Measurements from ENCODE around the gene NEGR1.
A peak's percentile ranks its signal among the peaks of the same experiment; 100 is the strongest.

The NEGR1 gene

DNA sequence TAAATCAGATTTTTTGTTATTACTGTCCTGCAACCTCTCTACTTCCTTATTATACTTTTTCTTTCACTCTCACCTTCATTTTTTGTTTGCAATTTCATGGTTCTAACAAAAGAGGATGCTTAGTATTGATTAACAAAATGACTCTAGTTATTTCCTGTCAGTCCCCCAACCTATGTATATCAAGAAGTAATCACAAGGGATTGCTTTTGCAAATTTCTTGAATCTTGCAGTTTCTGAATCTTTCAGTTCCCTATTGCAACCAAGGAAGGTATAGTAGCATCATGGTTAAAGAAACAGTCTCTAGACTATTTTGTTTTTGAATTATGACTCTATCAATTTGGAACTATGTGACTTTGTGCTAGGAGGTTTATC lies 446.9 kb downstream of the NEGR1 start:
- DNase-seq, result no peak

DNA sequence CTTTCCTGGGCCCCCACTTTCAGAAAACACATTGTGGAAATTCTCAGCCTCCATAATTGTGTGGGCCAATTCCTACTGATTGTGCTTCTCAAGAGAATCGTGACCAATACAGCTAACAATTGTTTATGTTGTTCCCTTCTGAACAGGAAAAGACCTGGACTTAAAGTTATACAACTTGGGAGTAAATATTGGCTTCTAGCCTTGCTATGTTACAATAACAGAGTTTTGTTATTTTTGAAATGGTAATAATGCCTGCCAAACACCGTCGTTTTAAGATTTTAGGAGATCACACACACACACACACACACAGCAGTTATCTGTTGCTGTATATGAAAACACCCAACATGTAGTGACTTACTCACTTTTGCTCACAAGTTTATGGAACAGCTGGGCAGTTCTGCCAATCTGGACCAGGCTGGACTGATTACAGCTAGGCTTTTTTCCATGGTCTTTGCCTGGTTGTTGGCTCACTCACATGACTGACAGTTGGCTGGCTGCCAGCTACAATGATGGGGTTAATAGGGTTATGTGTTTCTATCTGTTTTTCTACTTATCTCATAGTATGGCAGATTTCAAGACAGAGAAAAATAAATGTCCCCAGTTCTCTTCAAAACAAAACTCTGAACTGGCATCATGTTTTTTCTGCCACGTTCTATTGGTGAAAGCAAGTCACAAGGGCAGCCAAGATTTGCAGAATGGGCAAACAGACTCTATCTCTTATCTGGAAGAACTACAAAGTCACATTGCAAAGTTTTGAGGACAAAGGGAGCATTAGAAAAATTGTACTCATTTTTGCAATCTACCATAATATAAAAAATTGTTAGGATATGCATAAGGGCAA lies 447.5 kb downstream of the NEGR1 start:
- no peak for DNase-seq

DNA sequence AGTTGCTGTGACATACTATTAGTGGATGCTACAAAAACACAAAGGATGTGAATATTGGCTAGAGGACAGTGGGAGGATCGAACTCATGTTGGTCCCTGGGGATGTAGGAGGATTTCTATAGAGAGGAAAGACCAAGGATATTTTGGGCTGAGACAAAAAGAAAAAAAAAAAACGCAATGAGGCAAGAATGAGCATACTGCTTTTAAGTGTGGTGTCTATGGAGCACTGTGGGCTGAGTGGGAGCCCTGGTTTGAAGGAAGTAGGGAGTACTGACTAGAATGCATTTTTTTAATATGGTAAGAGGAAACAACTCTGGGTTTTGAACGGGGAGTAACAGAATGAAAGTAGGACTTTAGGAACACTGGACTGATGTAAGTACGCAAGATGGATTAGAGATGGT lies 450.7 kb downstream of the NEGR1 start:
- DNase-seq, result no peak

DNA sequence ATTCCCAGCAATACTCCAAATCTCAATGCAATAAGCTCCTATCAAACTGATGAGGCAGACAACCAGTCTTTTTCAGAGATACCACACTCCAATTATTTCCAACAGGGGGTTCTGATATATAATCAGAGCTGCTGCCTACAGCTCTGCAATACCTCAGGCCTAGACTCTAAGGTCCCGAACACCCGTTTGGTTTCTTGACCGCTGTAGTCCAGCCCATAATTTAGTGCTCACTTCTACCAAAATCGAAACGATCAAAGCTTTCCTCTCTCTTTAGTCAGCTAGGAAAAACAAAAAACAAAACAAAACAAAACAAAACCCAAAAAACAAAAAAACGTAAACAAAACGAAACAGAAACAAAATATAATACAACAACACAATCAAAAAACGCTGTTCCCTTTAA lies 453.0 kb downstream of the NEGR1 start:
- peak; percentile 41 for DNase-seq

DNA sequence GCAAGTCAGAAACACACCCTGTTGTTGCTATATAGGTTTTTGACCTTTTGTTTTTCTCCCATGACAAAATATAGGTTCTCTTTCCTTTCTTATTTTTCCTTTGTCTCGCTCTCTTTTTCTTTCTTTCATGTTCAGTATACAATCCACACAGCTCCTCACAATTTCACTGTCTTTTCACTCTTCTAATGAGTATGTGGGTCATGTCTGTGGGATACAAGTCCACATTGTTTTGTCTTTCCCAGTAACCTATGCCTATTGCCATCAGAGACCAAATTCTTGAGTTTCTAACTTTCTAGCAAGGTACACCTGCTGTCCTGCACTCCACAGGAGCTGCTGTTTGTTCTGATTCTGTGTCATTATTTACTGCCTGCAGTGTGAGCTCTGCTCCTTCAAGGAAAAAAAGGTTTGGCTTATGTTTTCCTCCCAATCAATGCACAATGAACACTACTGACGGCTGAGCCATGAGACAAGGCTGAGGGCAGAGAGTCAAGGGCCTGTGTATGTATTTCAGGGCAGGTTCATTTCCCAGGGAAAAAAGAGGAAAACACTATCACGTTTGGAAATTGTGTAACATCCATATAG lies 453.8 kb downstream of the NEGR1 start:
- DNase-seq, result peak; percentile 31

DNA sequence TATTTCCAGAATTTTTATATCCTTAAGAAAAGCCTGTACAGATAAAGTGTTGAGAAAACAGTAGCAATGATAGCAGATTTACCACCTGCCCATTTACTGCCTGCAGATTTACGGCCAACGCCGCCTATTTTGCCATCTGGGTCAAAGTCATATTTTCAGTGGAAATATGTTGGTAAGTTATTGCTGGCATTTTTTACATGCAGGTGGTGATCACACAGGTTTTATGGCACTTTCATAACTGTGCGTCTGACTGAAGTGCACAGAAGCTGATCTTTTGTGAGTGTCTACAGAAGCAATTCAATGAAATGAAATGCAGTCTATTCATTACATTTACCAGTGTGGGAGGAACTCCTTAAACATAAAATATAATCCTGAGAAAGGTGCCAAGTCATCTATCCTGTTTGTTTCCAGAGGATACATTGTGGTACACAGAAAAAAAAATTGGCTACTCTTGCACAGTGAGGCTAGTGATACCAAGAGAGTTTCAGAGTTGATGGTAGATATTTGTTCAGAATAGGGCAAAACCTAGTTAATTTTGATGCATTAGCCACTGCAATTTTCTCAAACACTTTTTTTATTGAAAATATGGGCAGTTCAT lies 458.5 kb downstream of the NEGR1 start:
- no peak for DNase-seq

DNA sequence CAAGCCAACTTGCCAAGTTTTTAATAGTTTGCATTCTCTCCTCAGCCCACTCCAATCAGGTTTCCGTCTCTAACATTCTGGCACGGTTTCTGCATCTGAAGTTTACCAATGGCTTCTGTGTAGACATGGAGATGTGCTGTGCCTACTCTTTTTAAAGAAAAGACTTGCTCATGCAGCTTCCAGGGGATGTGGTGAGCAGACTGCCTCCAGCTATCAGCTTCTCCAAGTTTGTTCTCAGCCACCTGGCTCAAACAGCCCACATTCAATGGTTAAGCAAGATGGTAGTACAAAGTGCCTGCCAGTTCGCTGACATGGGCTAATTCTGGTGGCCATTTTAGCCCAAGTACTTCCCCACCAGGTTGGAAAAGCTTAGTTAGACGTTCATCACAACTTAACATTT lies 465.3 kb downstream of the NEGR1 start:
- DNase-seq, result no peak

DNA sequence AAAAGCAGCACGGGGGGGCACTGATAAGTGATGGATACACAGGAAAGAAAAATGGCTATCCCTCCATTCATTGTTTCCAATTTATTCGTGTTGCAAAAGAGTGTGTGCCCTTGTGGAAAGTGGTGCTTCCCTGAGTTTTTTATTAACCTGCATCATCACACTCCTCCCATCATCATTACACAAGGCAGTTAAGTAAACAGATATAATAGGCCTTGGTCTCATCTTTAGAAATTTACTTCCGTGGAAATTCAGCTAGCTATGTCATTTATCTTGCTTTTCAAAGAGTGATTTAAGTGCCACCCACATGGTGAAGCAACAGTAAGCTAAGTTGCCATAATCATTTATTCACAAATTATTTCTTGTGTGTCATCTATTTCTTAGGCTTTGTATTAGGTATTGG lies 473.3 kb downstream of the NEGR1 start:
- no peak for DNase-seq

DNA sequence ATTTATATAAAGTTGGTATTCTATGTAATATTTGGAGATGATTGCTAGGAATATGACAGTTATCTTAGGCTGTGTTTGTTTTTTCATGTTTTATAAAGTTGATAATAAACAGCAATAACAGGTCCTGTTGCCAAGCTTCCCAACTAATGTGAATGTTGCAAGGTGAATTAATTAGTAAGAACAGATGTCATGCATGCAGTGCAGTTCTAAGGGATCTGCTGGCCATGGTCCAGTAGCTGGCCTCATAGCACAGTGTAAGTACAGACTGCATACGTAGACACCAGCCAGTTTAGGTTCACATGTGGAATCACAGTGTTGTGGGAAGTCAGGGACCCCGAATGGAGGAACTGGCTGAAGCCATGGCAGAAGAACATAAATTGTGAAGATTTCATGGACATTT lies 478.2 kb downstream of the NEGR1 start:
- DNase-seq, result no peak

- DNase-seq, result peak; percentile 87
These were observed 486.3 kb downstream of the NEGR1 start for GRCh38 chr1:71796006-71796405.

- no peak for DNase-seq
These were observed 490.1 kb downstream of the NEGR1 start for GRCh38 chr1:71792264-71792663.

DNA sequence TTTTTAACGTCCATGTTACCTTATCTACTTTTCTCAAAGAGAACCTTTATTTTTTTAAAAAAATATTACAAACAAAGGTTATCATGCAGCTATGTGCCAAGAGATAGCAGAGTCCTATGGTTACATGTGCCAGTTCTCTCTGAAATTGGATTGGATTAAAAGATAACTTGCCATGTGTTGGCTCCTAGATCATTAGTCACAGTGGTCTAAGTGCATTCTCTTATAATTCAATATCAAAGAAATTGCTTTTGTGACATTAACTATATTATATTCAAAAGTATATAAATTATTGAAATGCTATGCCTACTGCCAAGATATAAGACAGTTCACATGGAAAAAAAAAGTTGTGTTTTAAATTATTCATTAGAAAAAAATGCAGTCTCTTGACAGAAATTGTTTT lies 494.2 kb downstream of the NEGR1 start:
- DNase-seq, result no peak

DNA sequence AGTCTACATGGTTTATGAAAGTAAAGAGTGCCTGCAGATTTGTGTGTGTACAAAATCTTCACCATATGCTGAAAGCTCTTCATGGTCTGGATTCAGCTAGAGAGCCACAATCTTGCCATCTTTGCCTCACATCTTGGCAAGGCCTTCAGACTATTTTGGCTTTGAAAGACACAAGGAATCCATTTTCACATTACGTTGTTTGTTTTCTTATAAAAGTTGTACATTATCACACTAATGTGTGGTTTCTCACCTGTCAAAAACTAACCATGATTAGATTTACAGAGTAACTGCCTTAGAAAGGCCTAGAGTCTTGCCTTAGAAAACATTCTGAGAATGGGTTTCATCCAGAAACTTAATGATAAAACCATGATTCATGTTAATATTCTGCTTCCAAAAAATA lies 494.6 kb downstream of the NEGR1 start:
- no peak for DNase-seq

GRCh38 chr1:71786218-71786617 lies 496.1 kb downstream of the NEGR1 start:
- DNase-seq, result no peak

GRCh38 chr1:71785450-71785849 lies 496.9 kb downstream of the NEGR1 start:
- no peak for DNase-seq

GRCh38 chr1:71785000-71785399 lies 497.3 kb downstream of the NEGR1 start:
- no peak for DNase-seq

GRCh38 chr1:71784241-71784640 lies 498.1 kb downstream of the NEGR1 start:
- no peak for DNase-seq

GRCh38 chr1:71783071-71783470 lies 499.3 kb downstream of the NEGR1 start:
- DNase-seq, result no peak

DNA sequence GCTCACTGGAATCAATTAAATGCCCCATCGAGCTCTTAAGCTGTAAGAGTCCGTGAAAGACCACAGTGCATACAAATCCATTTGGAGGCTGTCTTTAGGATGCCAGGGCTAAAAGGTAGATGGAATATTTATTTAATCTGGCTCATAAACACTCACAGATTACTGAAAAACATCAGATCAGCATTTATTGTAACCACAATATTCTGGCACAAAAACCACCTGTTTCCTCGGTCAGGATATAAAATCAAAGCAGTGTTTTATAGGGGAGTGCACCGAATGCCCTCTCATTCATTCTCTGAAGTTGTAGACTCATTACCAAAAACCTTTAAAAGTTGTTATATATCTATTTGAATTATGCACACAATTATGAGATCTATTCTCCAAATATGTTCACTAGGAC lies 500.9 kb downstream of the NEGR1 start:
- DNase-seq, result no peak

DNA sequence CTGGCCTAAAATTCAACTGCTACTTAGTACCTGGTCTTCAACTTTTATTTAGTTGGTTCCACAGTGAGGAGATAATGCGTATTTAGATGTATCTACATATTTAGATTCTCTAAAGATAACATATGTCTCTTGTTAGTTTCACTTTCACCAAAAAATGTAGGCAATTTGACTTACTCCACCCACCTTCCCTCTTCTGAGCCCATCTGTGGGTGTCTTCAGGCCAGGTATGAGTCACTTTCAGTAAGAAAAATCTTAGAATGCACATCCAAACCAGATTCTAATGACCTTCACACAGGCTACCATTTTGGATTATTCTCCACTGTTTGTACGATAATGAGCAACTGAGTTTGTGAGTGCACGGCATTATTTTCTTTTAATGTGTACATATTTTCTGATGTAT lies 501.7 kb downstream of the NEGR1 start:
- DNase-seq, result no peak

DNA sequence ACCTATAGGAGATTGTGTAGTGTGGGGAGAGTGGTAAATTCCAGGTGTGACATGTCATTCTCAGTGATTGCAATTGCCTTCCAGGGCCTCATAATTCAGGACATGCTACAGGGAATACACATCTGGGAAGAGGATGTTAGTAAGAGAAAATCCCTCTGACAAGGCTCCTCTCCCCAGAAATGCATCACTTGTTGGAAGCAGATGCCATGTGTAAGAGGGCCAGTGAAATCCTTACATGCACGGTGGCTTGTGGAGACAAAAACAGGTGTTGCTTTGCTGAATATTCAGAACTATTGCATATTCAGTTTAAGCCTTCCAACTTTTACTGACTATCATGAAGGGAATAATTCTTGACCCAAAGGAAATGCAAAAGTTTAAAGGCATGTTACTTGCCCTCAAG lies 503.4 kb downstream of the NEGR1 start:
- DNase-seq, result no peak

GRCh38 chr1:71777094-71777493 lies 505.2 kb downstream of the NEGR1 start:
- no peak for DNase-seq

DNA sequence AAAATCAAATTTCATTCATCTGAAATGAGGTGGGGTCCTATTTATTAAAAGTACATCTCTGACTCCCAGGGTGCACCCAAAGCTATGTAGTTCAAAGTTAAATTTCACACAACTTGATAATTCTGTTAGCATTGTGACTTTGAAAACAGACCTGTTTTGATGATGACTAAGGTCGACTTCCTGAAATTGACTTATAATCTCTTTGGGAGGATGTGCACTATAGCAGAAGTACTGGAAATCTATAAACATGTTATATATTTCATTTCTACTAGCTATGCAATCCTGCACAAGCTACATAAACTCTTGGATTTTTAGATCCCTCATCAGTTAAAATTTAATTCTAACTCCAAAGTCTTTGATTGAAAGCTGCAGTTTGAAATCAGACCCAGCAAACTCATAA lies 507.6 kb downstream of the NEGR1 start:
- no peak for DNase-seq

GRCh38 chr1:71770121-71770520 lies 512.2 kb downstream of the NEGR1 start:
- no peak for DNase-seq

DNA sequence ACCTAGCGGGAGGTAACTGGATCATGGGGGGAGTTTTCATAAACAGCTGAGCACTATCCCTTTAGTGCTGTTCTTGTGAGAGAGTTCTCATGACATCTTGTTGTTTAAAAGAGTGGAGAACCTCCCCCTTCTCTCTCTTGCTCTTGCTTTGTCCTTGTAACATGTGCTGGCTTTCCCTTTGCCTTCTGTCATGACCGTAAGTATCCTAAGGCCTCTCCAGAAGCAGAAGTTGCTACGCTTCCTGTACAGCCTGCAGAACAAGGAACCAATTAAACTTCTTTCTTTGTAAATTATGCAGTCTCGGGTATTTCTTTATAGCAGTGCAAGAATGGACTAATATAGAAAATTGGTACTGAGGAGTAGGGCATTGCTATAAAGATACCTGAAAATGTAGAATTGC lies 515.6 kb downstream of the NEGR1 start:
- DNase-seq, result no peak

Measured in NCI-H2029 treated with DMSO at 0.1 percent for 48 hours (cell line).